ENCODE results near the gene CACNA1D. TPM values are rescaled to one million over a fixed set of nuclear protein-coding genes. Genes with fewer than 3 reads are reported as not detected.

CACNA1D gene
- total RNA-seq, 2 donors from 2014 or later, result 9.9 to 20.4 TPM

DNA sequence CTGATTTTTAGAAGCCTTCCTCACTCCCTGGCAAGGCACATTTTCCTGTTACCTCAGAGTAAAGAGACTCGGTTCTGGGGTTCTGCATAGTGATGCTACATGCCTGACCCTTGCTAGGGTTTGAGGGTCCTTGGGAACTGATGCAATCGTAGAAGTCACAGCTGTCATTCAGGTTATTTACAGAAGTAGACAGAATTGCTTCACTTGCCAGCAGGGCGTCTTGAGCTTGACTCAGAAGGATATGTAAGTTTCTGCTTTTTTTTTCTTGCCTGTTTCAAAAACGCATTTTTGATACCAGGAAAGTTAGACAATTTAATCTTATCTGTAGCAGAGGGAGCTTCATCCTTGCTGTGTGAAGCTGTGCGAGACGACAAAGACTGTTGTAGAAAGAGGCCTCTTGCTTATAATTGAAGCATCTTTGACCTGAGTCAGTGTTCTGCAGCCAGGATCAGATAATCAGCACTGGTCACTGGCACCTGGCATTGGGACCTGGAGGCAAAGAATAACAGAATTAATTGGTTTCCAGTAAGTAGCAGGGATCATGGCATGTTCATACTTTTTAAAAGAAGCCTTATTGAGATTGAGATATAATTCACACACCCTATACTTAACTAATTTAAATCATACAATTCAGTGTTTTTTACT is 24.8 kb downstream of the CACNA1D start:
- Histone ChIP-seq H3K4me3 (no peak overlapping the region), H3K4me1 (no peaks in the 10 kb centered on the region), H3K27me3 (no peaks in the 10 kb centered on the region), H3K27ac (no peak overlapping the region), H3K36me3 (replicated peaks in 1 of 2; ENCODE audit: insufficient read depth in 1 of 2, low read depth in 2 of 2) (no peaks in the 10 kb centered on the region), H3K9me3 (no peaks in the 10 kb centered on the region)
- WGBS, 2 donors, result 50 to 62% methylated on average over 6 of the region's 6 CpGs
- TF ChIP-seq POLR2A (IDR thresholded peaks at IDR 0.05) (no peak), CTCF (IDR thresholded peaks at IDR 0.05) (no peak)
- intact Hi-C loops (cut with DNase I), result no loop called here
- ATAC-seq, result no peak
- peak in 1 of 4 donors; percentile 10 for DNase-seq

- no peak overlapping the region for H3K4me3 ChIP-seq
Measured at GRCh38 chr3:53523346-53523745, 28.9 kb downstream of the CACNA1D start.

GRCh38 chr3:53524566-53524965 is 30.2 kb downstream of the CACNA1D start:
- Histone ChIP-seq H3K9me3 (no peaks in the 10 kb centered on the region), H3K27ac (no peak overlapping the region), H3K36me3 (replicated peaks in 1 of 2; ENCODE audit: insufficient read depth in 1 of 2, low read depth in 2 of 2) (no peaks in the 10 kb centered on the region), H3K4me3 (no peak overlapping the region), H3K27me3 (no peaks in the 10 kb centered on the region), H3K4me1 (no peaks in the 10 kb centered on the region)
- 94 to 95% methylated on average over 1 of the region's 1 CpG for WGBS, 2 donors
- TF ChIP-seq CTCF (IDR thresholded peaks at IDR 0.05), result no peak
- no peak for TF ChIP-seq POLR2A (IDR thresholded peaks at IDR 0.05)
- intact Hi-C loops (cut with DNase I), result no loop called here
- ATAC-seq (no peak), DNase-seq (no peak)

More at GRCh38 chr3:53523346-53523745, 28.9 kb downstream of the CACNA1D start:
- Histone ChIP-seq H3K4me1 (no peaks in the 10 kb centered on the region), H3K27ac (no peak overlapping the region), H3K36me3 (replicated peaks in 1 of 2; ENCODE audit: insufficient read depth in 1 of 2, low read depth in 2 of 2) (no peaks in the 10 kb centered on the region), H3K27me3 (no peaks in the 10 kb centered on the region), H3K9me3 (no peaks in the 10 kb centered on the region)
- 94% methylated on average over 3 of the region's 3 CpGs for WGBS, 2 donors
- TF ChIP-seq POLR2A (IDR thresholded peaks at IDR 0.05), result no peak
- TF ChIP-seq CTCF (IDR thresholded peaks at IDR 0.05), result no peak
- no peak for ATAC-seq
- DNase-seq, result no peak
- intact Hi-C loops (cut with DNase I), result no loop called here

GRCh38 chr3:53525765-53526703 is 31.6 kb downstream of the CACNA1D start:
- 68 to 69% methylated on average over 13 to 14 of the region's 14 CpGs for WGBS, 2 donors

More at GRCh38 chr3:53525765-53526703, 31.6 kb downstream of the CACNA1D start:
- Histone ChIP-seq H3K4me3 (no peak overlapping the region), H3K27me3 (no peaks in the 10 kb centered on the region), H3K27ac (no peak overlapping the region), H3K36me3 (replicated peaks in 1 of 2; ENCODE audit: insufficient read depth in 1 of 2, low read depth in 2 of 2) (no peaks in the 10 kb centered on the region), H3K4me1 (no peaks in the 10 kb centered on the region), H3K9me3 (no peaks in the 10 kb centered on the region)
- ATAC-seq (peak; percentile 68), DNase-seq (peak; percentile 17 to 41 (median 29))
- intact Hi-C loops (cut with DNase I), result no loop called here
- TF ChIP-seq CTCF (IDR thresholded peaks at IDR 0.05), result no peak
- TF ChIP-seq POLR2A (IDR thresholded peaks at IDR 0.05), result no peak

Measured in body of pancreas (tissue), 4 donors.